Uterus (tissue), 2 donors: ENCODE measurements around the gene CADM4.

Experiments used
- CTCF ChIP-seq, 4 experiments: fragments of 200-600 bp in 2 of 4; fragments of 450-650 bp in 2 of 4; sonication (generic) in 2 of 4; IDR thresholded peaks; one replicate each; pipeline ENCODE4 v1.5.1; 2016 to 2019; ENCODE audit warnings: antibody characterized with exemption in 4 of 4, mild to moderate bottlenecking in 2 of 4, moderate library complexity in 1 of 4
- POLR2A ChIP-seq, 2 donors: fragments of 450-650 bp; IDR thresholded peaks; one replicate each; pipeline ENCODE4 v1.6.1; 2016; ENCODE audit warnings: antibody characterized with exemption in 2 of 2, mild to moderate bottlenecking in 1 of 2, moderate library complexity in 1 of 2

DNA sequence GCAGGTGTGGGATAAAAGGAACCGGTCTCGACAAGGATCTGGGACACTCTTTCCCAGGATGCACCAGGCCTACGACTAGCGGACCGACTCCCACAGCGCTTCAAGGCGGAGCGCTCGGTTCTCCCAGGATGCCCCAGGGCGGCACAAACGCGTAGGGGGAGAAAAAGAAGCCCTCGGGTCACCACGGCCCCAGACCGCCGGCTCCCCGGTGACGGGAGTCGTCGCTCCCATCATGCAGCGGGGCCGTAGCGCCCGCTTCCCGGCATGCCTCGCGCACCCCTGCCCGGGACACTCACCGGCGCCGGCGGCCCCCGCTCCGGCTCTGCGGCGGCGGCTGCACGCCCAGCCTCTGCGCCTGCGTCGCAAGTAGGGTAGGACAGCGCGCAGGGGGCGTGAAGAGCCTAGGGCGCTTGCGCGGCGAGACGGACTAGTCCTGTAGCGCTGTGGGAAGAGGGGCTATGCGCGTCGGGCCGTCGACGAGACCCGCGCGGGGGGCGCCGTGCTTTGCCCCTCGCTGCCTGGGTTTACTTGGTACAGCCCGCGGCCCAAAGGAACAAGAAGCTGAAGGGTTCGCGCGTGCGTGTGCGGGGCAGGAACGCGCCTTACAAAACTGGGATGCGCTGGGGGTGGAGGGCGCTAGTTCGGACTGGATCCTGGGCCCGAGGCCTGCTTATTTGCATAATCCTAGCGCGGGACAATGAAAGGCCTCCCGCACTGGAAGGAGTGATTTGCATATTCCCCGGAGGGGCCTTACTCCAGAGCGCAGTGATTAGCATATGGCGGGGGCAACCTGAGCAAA, 20.2 kb downstream of the CADM4 start, which contains the start of gene ZNF428:
- TF ChIP-seq CTCF (IDR thresholded peaks at IDR 0.05) (peak in 2 of 4 experiments; percentile 3 to 23), POLR2A (IDR thresholded peaks at IDR 0.05) (peak; percentile 62 to 89)
